GM18502 (cell line): ENCODE data around the gene ANKS1B.

Source experiments
- ATAC-seq: cut with Tn5 transposase; IDR thresholded peaks from one replicate; pipeline ENCODE4 v1.9.1; 2021; ENCODE audit warnings: mild to moderate bottlenecking; ENCODE audit not compliant: unreplicated experiment, poor library complexity

ANKS1B gene

GRCh38 chr12:98817742-98818141 lies 1167.0 kb downstream of the ANKS1B start:
- no peak for ATAC-seq

DNA sequence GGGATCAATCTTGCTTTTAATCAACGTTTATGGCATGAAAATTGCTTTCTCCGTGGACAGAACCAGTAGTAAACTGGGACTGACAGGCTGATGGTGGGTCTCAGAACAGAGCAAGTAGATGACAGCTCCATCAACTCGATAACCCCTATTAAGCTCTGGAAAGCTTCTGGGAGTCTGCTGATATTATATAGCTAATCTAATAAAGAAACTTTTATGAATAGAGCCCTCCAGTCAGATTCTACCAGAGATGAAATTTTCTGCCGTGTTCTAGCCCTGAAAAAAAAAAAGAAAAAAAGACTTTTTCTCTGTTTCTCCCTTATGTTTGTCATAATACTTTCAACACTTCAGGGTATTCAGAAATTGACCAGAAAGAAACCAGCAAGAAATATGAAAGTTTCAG lies 1168.0 kb downstream of the ANKS1B start:
- ATAC-seq = no peak

GRCh38 chr12:98814254-98814653 lies 1170.5 kb downstream of the ANKS1B start:
- ATAC-seq = no peak

GRCh38 chr12:98812225-98812624 lies 1172.5 kb downstream of the ANKS1B start:
- ATAC-seq = no peak

DNA sequence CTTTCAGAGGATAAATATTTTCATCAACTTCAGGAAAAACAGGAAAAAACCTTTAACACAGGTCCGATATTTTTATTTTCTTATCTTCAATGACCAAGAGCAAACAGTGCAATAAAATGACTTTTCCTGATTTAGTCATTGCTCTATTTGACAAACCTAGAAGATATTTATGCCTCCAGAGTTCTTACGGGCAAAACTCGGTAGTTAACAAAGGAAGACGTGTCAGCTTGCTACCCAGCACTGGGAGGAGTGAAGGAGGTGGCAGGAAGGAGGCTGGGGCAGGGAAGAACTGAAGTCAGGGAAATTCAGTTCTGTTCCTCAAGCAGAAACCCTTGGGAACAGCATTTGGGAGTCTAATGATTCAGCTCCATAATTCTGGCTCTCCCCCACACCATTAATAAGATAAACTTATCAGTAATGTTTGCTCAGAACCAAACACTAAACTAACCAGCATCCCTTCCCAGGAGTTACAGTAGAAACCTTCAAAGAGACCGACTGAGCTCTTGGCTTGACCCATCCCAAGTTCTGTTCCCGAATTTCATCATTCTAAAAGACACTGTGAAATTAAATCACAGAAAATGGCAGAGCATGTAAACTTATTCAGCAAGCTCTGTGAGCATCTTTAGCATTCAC lies 1176.4 kb downstream of the ANKS1B start:
- no peak for ATAC-seq

- ATAC-seq = no peak
These were observed 1177.5 kb downstream of the ANKS1B start for GRCh38 chr12:98807187-98807586.

DNA sequence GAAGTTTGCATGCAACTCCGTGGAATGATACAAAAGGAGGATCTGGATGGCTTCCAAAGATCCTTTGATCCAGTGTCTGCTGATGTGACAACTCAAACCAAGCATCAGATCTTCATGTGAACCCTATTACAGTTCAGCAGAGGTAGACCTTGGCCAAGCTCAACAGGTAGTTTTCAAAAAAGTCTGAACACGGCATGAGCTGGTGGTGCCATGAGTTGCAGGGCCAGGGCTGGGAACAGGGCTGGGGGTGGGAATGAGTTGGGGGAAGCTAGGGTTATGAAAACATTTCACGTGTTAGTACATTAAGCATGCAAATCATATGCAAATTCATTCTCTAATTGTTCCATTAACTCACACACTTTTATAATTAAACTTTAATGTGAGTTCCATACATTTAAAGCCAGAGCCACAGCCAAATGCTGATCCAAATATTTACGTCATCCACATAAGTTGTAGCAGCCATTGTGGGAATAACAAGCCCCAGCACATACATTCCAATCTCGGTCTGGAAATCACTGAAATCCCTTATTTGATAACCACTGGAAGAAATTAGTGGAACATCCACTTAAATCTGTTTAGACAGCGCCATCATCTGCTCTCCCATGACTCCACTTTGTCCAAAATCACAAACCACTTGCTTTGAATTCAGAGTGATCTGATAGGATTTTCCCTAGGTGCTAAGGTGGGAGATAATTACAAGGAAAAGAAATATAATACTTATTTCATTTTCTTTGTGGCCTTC lies 1181.1 kb downstream of the ANKS1B start:
- ATAC-seq = no peak

- ATAC-seq = no peak
These were observed 1184.9 kb downstream of the ANKS1B start for GRCh38 chr12:98799822-98800221.

DNA sequence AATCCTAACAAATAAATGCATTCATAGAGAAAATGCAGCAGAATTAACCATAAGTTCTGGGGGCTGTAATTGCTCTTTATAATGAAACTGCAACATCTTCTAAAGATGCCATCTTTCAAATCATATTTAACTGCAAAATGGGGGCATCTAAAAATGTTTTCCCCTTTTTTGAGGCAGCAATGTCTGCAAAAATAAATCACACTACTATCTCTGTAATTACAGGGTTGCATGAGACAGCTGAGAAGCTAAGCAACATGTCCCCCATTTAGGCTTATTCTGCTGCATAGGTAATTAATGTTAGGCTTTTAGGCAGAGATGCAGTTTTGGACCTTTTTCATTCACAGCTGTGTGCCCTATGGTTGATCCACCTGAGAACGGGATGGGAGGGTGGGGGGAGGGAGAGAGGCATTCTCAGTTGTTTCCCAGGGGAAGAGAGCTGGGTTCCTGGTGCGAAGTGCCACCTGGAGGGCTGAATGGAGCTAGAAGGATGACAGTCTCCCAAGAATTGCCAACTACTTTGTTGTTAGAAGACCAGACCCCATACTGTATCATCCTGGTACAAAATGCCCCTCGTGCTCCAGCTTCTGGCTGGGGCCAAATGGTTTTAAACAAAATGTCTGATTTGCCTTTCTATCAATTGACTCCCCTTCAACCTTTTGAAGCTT lies 1185.5 kb downstream of the ANKS1B start:
- no peak for ATAC-seq

GRCh38 chr12:98797200-98797599 lies 1187.5 kb downstream of the ANKS1B start:
- no peak for ATAC-seq

- no peak for ATAC-seq
These were observed 1188.0 kb downstream of the ANKS1B start for GRCh38 chr12:98796745-98797144.

DNA sequence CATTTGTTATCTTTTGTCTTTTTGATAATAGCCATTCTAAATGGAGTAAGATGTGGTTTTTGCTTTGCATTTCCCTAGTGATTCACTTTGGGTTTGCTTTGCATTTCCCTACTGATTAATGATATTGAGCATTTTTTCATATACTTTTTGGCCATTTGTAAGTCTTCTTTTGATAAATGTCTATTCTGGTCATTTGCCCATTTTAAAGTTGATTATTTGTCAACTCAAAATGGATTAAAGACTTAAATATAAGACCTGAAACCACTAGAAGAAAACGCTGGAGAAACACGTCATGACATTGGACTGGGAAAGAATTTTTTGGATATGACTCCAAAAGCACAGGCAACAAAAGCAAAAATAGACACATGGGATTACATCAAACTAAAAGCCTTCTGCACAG lies 1191.6 kb downstream of the ANKS1B start:
- no peak for ATAC-seq

- no peak for ATAC-seq
These were observed 1193.3 kb downstream of the ANKS1B start for GRCh38 chr12:98791406-98791805.

DNA sequence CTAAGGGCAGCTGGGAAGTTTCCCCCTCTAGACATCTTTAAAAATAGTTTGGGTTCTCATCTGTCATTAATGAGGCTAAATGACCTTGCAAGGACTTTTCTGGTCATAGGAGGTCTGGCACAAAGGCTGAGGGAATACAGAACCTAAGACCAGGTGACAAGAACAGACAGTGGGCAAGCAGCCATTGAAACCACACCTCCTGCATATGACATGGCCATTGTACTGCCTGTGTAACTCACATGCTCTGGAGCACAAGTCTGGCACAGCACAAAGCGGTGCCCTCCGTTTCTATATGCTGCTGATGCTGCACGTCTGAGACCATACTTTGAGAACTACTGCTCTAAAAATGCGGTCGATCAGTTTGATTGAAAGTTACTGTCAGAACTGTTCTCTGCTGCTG lies 1196.3 kb downstream of the ANKS1B start:
- no peak for ATAC-seq

- no peak for ATAC-seq
These were observed 1198.1 kb downstream of the ANKS1B start for GRCh38 chr12:98786653-98787052.

- no peak for ATAC-seq
These were observed 1201.3 kb downstream of the ANKS1B start for GRCh38 chr12:98783420-98783819.

DNA sequence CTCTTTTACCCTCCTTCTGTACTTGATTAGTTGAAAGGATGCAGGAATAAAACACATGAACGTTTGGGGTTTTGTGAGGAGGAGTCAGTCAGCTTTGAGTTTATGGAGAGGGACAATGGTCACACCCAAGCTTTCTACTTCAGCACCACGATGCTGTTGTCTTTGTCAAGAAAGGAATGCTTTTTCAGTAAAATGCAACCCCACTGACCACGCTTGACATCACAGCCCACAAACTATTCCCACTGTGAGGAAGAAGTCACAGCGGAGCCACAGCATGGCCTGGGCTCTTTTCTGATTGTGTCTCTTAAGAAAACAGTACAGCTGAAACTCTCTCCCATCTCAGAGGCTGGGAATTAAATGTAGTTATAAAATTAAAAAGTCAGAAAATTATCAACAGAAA lies 1204.5 kb downstream of the ANKS1B start:
- ATAC-seq = no peak

GRCh38 chr12:98772818-98773217 lies 1211.9 kb downstream of the ANKS1B start:
- no peak for ATAC-seq

DNA sequence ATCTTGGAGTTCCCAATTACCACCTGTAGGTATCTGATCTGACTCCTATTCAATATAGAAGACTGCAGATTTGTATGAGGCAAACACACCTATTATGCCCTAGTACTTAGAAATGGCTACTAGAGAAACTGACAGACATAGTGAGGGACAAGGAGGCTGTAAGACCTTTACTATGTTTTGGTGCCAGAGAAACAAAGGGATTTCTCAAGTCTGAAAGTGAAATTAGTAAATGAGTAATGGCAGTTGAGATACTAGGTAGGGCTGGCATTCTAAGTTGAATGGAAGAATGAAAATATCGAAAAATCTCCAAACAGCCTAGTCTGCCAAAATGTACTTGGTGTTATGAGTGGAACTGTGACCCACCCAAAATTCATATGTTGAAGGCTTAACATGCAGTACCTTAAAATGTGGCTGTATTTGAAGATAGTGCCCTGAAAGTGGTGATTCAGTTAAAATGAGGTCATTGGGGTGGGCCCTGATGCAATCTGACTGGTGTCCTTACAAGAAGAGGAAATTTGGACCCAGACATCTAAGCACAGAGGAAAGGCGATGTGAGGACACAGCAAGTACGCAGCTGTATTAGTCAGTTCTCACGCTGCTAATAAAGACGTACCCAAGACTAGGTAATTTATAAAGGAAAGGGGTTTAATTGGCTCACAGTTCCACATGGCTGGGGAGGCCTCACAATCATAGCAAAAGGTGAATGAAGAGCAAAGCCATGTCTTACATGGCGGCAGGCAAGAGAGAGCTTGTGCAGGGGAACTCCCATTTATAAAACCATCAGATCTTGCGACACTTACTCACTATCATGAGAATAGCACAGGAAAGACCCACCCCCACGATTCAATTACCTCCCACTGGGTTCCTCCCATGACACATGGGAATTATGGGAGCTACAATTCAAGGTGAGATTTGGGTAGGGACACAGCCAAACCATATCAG lies 1212.7 kb downstream of the ANKS1B start:
- ATAC-seq = no peak

DNA sequence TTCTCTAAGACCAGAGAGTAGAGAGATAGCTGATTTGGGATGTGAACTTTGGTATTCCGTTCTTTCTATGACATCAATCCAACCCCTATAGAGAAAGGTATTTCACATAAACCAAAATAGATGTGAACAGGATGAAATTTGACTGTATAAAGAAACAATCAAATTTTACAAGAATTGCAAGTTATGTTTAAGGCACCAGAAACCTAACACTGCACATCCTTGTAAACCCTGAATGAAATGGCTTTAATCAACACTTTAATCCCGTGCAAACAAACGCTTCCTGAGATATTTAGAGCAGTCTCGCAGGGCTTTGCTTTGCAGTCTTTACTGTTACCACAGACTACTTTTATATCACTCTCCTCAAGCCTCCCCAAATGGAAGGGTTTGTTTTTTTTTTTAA lies 1214.5 kb downstream of the ANKS1B start:
- no peak for ATAC-seq

DNA sequence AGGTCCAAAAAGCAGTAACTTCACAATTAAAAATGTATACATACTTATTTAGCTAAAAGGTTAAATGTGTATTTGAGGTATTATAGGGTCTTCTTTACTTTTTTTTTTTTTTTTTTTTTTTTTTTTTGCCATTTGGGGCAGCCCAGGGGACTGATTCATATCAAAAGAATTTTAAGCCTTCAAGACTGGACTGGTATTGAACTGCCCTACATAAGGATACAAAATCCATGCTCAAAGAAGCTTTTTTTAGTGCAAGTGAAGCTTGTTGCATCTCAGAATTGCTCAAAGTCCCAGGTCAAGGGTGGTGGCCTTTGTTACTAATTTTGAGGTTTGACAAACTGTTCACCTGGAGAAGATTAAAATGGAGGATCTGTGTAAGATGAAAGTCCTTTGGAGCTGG lies 1215.7 kb downstream of the ANKS1B start:
- ATAC-seq = no peak
